Hepatocyte (in vitro differentiated cells): ENCODE measurements around the gene TSPAN19.

Experiments used
- CTCF ChIP-seq: fragments of 200-600 bp; sonication (generic); IDR thresholded peaks from 2 replicates; pipeline ENCODE4 v1.5.1; 2016; ENCODE audit warnings: antibody characterized with exemption, mild to moderate bottlenecking; ENCODE audit not compliant: poor library complexity
- EZH2 ChIP-seq: fragments of 200-600 bp; sonication (generic); IDR thresholded peaks from 2 replicates; pipeline ENCODE4 v1.6.1; 2016; ENCODE audit warnings: antibody characterized with exemption, mild to moderate bottlenecking, borderline replicate concordance
- EZH2phosphoT487 ChIP-seq: fragments of 200-600 bp; sonication (generic); IDR thresholded peaks from one replicate; pipeline ENCODE4 v1.6.1; 2018; ENCODE audit warnings: antibody characterized with exemption, mild to moderate bottlenecking, low read depth, moderate library complexity; ENCODE audit not compliant: unreplicated experiment, severe bottlenecking

GRCh38 chr12:84976133-84976532 is 59.9 kb downstream of the TSPAN19 start:
- no peak for TF ChIP-seq CTCF
- TF ChIP-seq EZH2: no peak
- no peak for TF ChIP-seq EZH2phosphoT487
